Heart left ventricle (tissue), 13 donors: ENCODE data around the gene MYH15.

Experiments used
- POLR2A ChIP-seq, 2 donors: fragments of 450-650 bp; IDR thresholded peaks; one replicate each; pipeline ENCODE4 v1.6.1; 2017; ENCODE audit warnings: antibody characterized with exemption in 2 of 2, mild to moderate bottlenecking in 2 of 2, moderate library complexity in 2 of 2
- TF ChIP-seq, protein P1 (sequence below), 12 donors: fragments of 200-600 bp; sonication (generic) in 4 of 12; IDR thresholded peaks; one replicate each; pipeline versions ENCODE4 v1.5.0 to v1.8.0; 2018 to 2022; ENCODE audit warnings: antibody characterized with exemption in 12 of 12, mild to moderate bottlenecking in 5 of 12
- donor health status: ischemic (EF 13 %, LVEDD 7.1; RV severe dilation, severe dysfunction).
- donor health status: DM: no; HTN: yes; CAD: no.
- donor health status: DM: no; HTN: no; CAD: no.
- donor health status: ischemic (EF 25% LVEDD 6.9; RV normal size, moderate dysfunction).
- donor health status: ischemic (EF 25% LVEDD 5.7; RV mildly dilated, moderate dysfunction).
- donor health status: ischemic (EF 35%, LVEDD 5.7; RV mildly dilated, moderate dysfunction).
- donor health status: nonischemic (EF 11% LVEDD 7.7; RV severe dilation, severe dysfunction).
- donor health status: DM: yes; HTN: yes; CAD: no.
- donor health status: PGD.
- donor health status: ischemic (EF 29% LVEDD 5.4; RV normal size, mild dysfunction).
- donor health status: nonischemic (EF 23%, LVEDD 6.1; RV moderate dilation, normal function).

DNA sequence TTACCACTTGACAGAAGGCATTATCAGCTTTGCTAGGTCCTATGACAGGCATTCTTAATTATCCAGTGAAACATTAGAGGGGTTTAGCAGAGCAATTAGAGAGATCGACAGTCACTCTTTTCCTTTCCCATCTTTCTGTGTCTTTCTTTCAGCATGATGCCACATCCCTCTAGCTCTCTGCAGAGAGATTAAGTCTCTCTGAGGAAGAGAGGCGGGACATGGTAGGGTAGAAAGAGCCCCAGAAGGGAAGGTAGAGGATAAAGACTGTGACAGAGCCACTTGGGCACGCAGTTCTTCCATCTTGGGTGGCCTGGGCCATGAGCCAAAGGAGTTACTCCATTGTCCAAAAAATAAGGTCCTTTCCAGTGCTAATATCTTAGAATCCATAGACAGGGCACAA is 158.2 kb downstream of the MYH15 start:
- TF ChIP-seq, protein P1, sequence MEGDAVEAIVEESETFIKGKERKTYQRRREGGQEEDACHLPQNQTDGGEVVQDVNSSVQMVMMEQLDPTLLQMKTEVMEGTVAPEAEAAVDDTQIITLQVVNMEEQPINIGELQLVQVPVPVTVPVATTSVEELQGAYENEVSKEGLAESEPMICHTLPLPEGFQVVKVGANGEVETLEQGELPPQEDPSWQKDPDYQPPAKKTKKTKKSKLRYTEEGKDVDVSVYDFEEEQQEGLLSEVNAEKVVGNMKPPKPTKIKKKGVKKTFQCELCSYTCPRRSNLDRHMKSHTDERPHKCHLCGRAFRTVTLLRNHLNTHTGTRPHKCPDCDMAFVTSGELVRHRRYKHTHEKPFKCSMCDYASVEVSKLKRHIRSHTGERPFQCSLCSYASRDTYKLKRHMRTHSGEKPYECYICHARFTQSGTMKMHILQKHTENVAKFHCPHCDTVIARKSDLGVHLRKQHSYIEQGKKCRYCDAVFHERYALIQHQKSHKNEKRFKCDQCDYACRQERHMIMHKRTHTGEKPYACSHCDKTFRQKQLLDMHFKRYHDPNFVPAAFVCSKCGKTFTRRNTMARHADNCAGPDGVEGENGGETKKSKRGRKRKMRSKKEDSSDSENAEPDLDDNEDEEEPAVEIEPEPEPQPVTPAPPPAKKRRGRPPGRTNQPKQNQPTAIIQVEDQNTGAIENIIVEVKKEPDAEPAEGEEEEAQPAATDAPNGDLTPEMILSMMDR (IDR thresholded peaks at IDR 0.05): no peak
- TF ChIP-seq POLR2A (IDR thresholded peaks at IDR 0.05): no peak
